NCI-H1417 treated with DMSO at 0.1 percent for 48 hours (cell line): Measurements from ENCODE around the gene TAF3.

Experiments used
- DNase-seq: peaks from one replicate; lab custom pipeline; 2025; lab: John Stamatoyannopoulos, UW

TAF3 gene

GRCh38 chr10:7933757-7934156, 115.5 kb downstream of the TAF3 start:
- DNase-seq, result no peak

- DNase-seq, result no peak
Measured at GRCh38 chr10:7937315-7937945, 119.1 kb downstream of the TAF3 start.

- no peak for DNase-seq
Measured at GRCh38 chr10:7941576-7941975, 123.3 kb downstream of the TAF3 start.

- DNase-seq, result no peak
Measured at GRCh38 chr10:7942316-7942715, 124.0 kb downstream of the TAF3 start.

- no peak for DNase-seq
Measured at GRCh38 chr10:7942859-7943258, 124.6 kb downstream of the TAF3 start.

GRCh38 chr10:7944215-7944480, 125.8 kb downstream of the TAF3 start:
- DNase-seq, result no peak

- DNase-seq, result no peak
Measured at GRCh38 chr10:7944537-7944936, 126.2 kb downstream of the TAF3 start.

GRCh38 chr10:7945034-7945433, 126.7 kb downstream of the TAF3 start:
- no peak for DNase-seq

GRCh38 chr10:7945469-7946187, 127.3 kb downstream of the TAF3 start:
- no peak for DNase-seq

- no peak for DNase-seq
Measured at GRCh38 chr10:7948371-7949000, 130.2 kb downstream of the TAF3 start.

- no peak for DNase-seq
Measured at GRCh38 chr10:7950981-7951847, 132.9 kb downstream of the TAF3 start.

- DNase-seq, result peak; percentile 9
Measured at GRCh38 chr10:7952266-7952665, 134.0 kb downstream of the TAF3 start.

GRCh38 chr10:7953447-7953846, 135.1 kb downstream of the TAF3 start:
- DNase-seq, result no peak

GRCh38 chr10:7955446-7955845, 137.1 kb downstream of the TAF3 start:
- DNase-seq, result no peak

- no peak for DNase-seq
Measured at GRCh38 chr10:7956508-7956907, 138.2 kb downstream of the TAF3 start.

GRCh38 chr10:7957591-7957990, 139.3 kb downstream of the TAF3 start:
- DNase-seq, result no peak

- DNase-seq, result no peak
Measured at GRCh38 chr10:7958442-7958841, 140.1 kb downstream of the TAF3 start.

GRCh38 chr10:7960108-7960507, 141.8 kb downstream of the TAF3 start:
- no peak for DNase-seq

- DNase-seq, result no peak
Measured at GRCh38 chr10:7962592-7962991, 144.3 kb downstream of the TAF3 start.

GRCh38 chr10:7965457-7965856, 147.2 kb downstream of the TAF3 start:
- no peak for DNase-seq

- DNase-seq, result no peak
Measured at GRCh38 chr10:7967035-7967434, 148.7 kb downstream of the TAF3 start.

GRCh38 chr10:7968510-7969112, 150.3 kb downstream of the TAF3 start:
- no peak for DNase-seq
